HCT116 (cell line): ENCODE measurements around the gene ADARB1. TPM values are rescaled to one million over a fixed set of nuclear protein-coding genes. Genes with fewer than 3 reads are reported as not detected.

ENCODE experiments used
- ATAC-seq: fragments of 200-7000 bp; cut with Tn5 transposase; 2 replicates; pipeline ENCODE4 v1.9.1; 2020; ENCODE audit warnings: mild to moderate bottlenecking, moderate library complexity
- BruUV-seq: library from RNA; stranded (reverse); fragments of 400-500 nt; replicated peaks from 2 replicates; lab custom pipeline; 2021; lab: Mats Ljungman, UMichigan
- CTCF ChIA-PET: fragments of 300-600 bp; sonication (Branson Sonifier 250); formaldehyde crosslinking; loops from one replicate; lab custom pipeline; 2021; ENCODE audit warnings: antibody characterized with exemption; lab: Charles Lee
- POLR2A ChIA-PET: fragments of 300-600, 350-600 bp; sonication (Branson Sonifier 250); formaldehyde crosslinking; loops from one replicate; lab custom pipeline; 2021; ENCODE audit warnings: antibody characterized with exemption; lab: Charles Lee
- RAD21 ChIA-PET, 2 experiments: fragments of 300-600 bp; sonication (Branson Sonifier 250); formaldehyde crosslinking; loops; one replicate each; lab custom pipeline; 2023; ENCODE audit warnings: low total read pairs in 2 of 2; ENCODE audit not compliant: uncharacterized antibody in 2 of 2, unreplicated experiment in 2 of 2, low non-redundant PET in 1 of 2; lab: Charles Lee
- DNase-seq: peaks from one replicate; pipeline ENCODE4 v3.0.0-alpha.2; 2010; ENCODE audit warnings: low read depth, low spot score
- H2AFZ ChIP-seq: fragments of 200-600 bp; shearing (Covaris generic), sonication (generic); 2 replicates; pipeline ENCODE4 v1.6.1; 2017; ENCODE audit warnings: low read depth, mixed run types, mixed read lengths, antibody characterized with exemption, low read length; ENCODE audit not compliant: poor library complexity, severe bottlenecking
- H3K27ac ChIP-seq: 2 replicates; pipeline ENCODE4 v1.5.1; 2012; ENCODE audit warnings: low read depth, low read length
- H3K27me3 ChIP-seq: fragments of 200-600 bp; sonication (generic); 2 replicates; pipeline ENCODE4 v1.6.1; 2016; ENCODE audit warnings: mixed run types, low read length, mixed read lengths; ENCODE audit not compliant: insufficient read depth
- H3K36me3 ChIP-seq, 2 experiments: fragments of 200-500 bp in 1 of 2; fragments of 200-600 bp in 1 of 2; sonication (Bioruptor generic) in 1 of 2; sonication (generic) in 1 of 2; 2 replicates each; pipeline versions ENCODE4 v1.5.1 to v1.6.1; 2014 to 2016; ENCODE audit warnings: low read length in 2 of 2, inconsistent platforms in 1 of 2, mixed read lengths in 1 of 2, mixed run types in 1 of 2; ENCODE audit not compliant: insufficient read depth in 2 of 2, control insufficient read depth in 1 of 2
- H3K4me1 ChIP-seq, 2 experiments: fragments of 200-600 bp in 1 of 2; sonication (generic) in 1 of 2; 2 replicates each; pipeline versions ENCODE4 v1.5.1 to v1.6.1; 2012 to 2017; ENCODE audit warnings: low read length in 2 of 2, inconsistent platforms in 1 of 2, mild to moderate bottlenecking in 1 of 2, mixed read lengths in 1 of 2, mixed run types in 1 of 2, moderate library complexity in 1 of 2; ENCODE audit not compliant: insufficient read depth in 2 of 2, control insufficient read depth in 1 of 2
- H3K4me2 ChIP-seq: fragments of 200-600 bp; sonication (generic); 2 replicates; pipeline ENCODE4 v1.6.1; 2017; ENCODE audit warnings: mixed run types, low read length, mixed read lengths
- H3K4me3 ChIP-seq, 2 experiments: fragments of 200-600 bp in 1 of 2; sonication (generic) in 1 of 2; replicated peaks in 1 of 2; 2 replicates each; pipeline ENCODE4 v1.5.1; 2011 to 2016; ENCODE audit warnings: low read length in 2 of 2, control low read depth in 1 of 2, low read depth in 1 of 2, mild to moderate bottlenecking in 1 of 2, mixed read lengths in 1 of 2, mixed run types in 1 of 2
- H3K79me2 ChIP-seq: fragments of 200-600 bp; sonication (generic); 2 replicates; pipeline ENCODE4 v1.6.1; 2017; ENCODE audit warnings: mild to moderate bottlenecking, mixed run types, low read length, moderate library complexity, mixed read lengths; ENCODE audit not compliant: insufficient read depth
- H3K9ac ChIP-seq: fragments of 200-600 bp; sonication (generic); 2 replicates; pipeline ENCODE4 v1.6.1; 2016; ENCODE audit warnings: low read length, mixed read lengths
- H3K9me2 ChIP-seq: fragments of 200-600 bp; sonication (generic), shearing (Covaris generic); 2 replicates; pipeline ENCODE4 v1.6.1; 2017; ENCODE audit warnings: mixed run types, mild to moderate bottlenecking, moderate library complexity; ENCODE audit not compliant: insufficient read depth
- H3K9me3 ChIP-seq, 2 experiments: fragments of 200-500 bp in 1 of 2; fragments of 200-600 bp in 1 of 2; sonication (Bioruptor generic) in 1 of 2; sonication (generic) in 1 of 2; 2 replicates each; pipeline ENCODE4 v1.6.1; 2014 to 2017; ENCODE audit warnings: low read length in 2 of 2, mixed read lengths in 2 of 2, inconsistent platforms in 1 of 2, low read depth in 1 of 2, mild to moderate bottlenecking in 1 of 2, mixed run types in 1 of 2, moderate library complexity in 1 of 2; ENCODE audit not compliant: control insufficient read depth in 1 of 2, insufficient read depth in 1 of 2
- H4K20me1 ChIP-seq: fragments of 200-600 bp; sonication (generic), shearing (Covaris generic); 2 replicates; pipeline ENCODE4 v1.6.1; 2017; ENCODE audit warnings: mixed run types, mild to moderate bottlenecking, moderate library complexity; ENCODE audit not compliant: insufficient read depth
- ATF3 ChIP-seq: IDR thresholded peaks from 2 replicates; pipeline ENCODE4 v1.6.1; 2012
- CBX3 ChIP-seq: IDR thresholded peaks from 2 replicates; pipeline ENCODE4 v1.6.1; 2012; ENCODE audit warnings: low read depth
- CEBPB ChIP-seq: IDR thresholded peaks from 2 replicates; pipeline ENCODE4 v1.6.1; 2012; ENCODE audit warnings: low read depth
- EGR1 ChIP-seq: IDR thresholded peaks from 2 replicates; pipeline ENCODE4 v1.6.1; 2012; ENCODE audit warnings: low read depth
- FOSL1 ChIP-seq: IDR thresholded peaks from 2 replicates; pipeline ENCODE4 v1.6.1; 2012; ENCODE audit warnings: low read depth
- POLR2AphosphoS5 ChIP-seq: IDR thresholded peaks from 2 replicates; pipeline ENCODE4 v1.6.1; 2011; ENCODE audit warnings: mild to moderate bottlenecking, low read depth, low read length, moderate library complexity
- RAD21 ChIP-seq: IDR thresholded peaks from 2 replicates; pipeline ENCODE4 v1.6.1; 2012; ENCODE audit warnings: low read depth, mild to moderate bottlenecking
- REST ChIP-seq: IDR thresholded peaks from 2 replicates; pipeline ENCODE4 v1.6.1; 2012; ENCODE audit warnings: low read depth
- SIN3A ChIP-seq: IDR thresholded peaks from 2 replicates; pipeline ENCODE4 v1.6.1; 2012; ENCODE audit warnings: low read depth
- TCF7L2 ChIP-seq: IDR thresholded peaks from 2 replicates; pipeline ENCODE4 v1.7.0; 2011; ENCODE audit warnings: borderline replicate concordance, inconsistent platforms; ENCODE audit not compliant: insufficient read depth, insufficient read length; ENCODE audit errors: extremely low read depth
- YY1 ChIP-seq: IDR thresholded peaks from 2 replicates; pipeline ENCODE4 v1.6.1; 2011; ENCODE audit warnings: low read length, low read depth, moderate library complexity, mild to moderate bottlenecking; ENCODE audit not compliant: insufficient replicate concordance; ENCODE audit errors: extremely low read depth
- ZBTB33 ChIP-seq: IDR thresholded peaks from 2 replicates; pipeline ENCODE4 v1.6.1; 2011; ENCODE audit warnings: mild to moderate bottlenecking, low read length, moderate library complexity; ENCODE audit not compliant: insufficient replicate concordance; ENCODE audit errors: extremely low read depth
- ZFX ChIP-seq: fragments of 450-650 bp; IDR thresholded peaks from 2 replicates; pipeline ENCODE4 v1.6.1; 2017
- intact Hi-C: fragments of 100-400 bp; cut with micrococcal nuclease; formaldehyde crosslinking; loops from 2 replicates; pipeline ENCODE4 v1.10.0; 2022
- total RNA-seq: library from RNA; stranded (reverse); gene quantifications from one replicate; pipeline ENCODE4 v1.2.1, GENCODE V29; 2021; ENCODE audit not compliant: unreplicated experiment
- TF ChIP-seq, protein P1 (sequence below), 3 experiments: fragments of 200-600 bp in 1 of 3; sonication (generic) in 1 of 3; IDR thresholded peaks in 2 of 3; conservative IDR thresholded peaks in 1 of 3; 2 replicates each; pipeline ENCODE4 v1.5.1; 2012 to 2017; ENCODE audit warnings: low read depth in 2 of 3, low read length in 2 of 3, antibody characterized with exemption in 1 of 3, borderline replicate concordance in 1 of 3, control low read depth in 1 of 3, mild to moderate bottlenecking in 1 of 3, mixed read lengths in 1 of 3, mixed run types in 1 of 3, moderate library complexity in 1 of 3; ENCODE audit not compliant: insufficient read depth in 1 of 3
- TF ChIP-seq, protein P2 (sequence below): IDR thresholded peaks from 2 replicates; pipeline ENCODE4 v1.6.1; 2012

ADARB1 gene
- total RNA-seq, 1 experiment from 2014 or later = 13.5 TPM

DNA sequence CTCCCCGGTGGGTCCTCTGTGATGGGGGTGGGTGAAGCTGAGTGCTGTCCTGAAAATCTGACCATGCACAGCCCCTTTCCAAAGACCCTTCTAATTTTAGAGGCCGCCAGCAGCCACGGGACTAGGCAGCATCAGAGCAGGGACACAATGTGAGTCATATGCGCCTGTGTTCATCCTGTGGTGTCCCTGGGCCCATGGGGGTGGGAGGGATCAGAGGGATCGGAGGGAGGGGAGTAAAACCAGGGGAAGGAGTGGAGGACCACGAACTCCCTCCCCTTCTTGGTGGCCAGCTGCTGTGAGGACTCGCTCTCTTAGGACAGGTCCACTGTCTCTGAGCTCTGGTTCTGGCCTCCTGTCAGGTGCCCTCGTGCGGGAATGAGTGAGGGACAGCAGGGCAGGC is 61.5 kb downstream of the ADARB1 start (continued):
- TF ChIP-seq, protein P1, sequence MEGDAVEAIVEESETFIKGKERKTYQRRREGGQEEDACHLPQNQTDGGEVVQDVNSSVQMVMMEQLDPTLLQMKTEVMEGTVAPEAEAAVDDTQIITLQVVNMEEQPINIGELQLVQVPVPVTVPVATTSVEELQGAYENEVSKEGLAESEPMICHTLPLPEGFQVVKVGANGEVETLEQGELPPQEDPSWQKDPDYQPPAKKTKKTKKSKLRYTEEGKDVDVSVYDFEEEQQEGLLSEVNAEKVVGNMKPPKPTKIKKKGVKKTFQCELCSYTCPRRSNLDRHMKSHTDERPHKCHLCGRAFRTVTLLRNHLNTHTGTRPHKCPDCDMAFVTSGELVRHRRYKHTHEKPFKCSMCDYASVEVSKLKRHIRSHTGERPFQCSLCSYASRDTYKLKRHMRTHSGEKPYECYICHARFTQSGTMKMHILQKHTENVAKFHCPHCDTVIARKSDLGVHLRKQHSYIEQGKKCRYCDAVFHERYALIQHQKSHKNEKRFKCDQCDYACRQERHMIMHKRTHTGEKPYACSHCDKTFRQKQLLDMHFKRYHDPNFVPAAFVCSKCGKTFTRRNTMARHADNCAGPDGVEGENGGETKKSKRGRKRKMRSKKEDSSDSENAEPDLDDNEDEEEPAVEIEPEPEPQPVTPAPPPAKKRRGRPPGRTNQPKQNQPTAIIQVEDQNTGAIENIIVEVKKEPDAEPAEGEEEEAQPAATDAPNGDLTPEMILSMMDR (IDR thresholded peaks at IDR 0.05 in 2 of 3, conservative IDR thresholded peaks at IDR 0.05 in 1 of 3; ENCODE audit: borderline replicate concordance in 1 of 3, insufficient read depth in 1 of 3, low read depth in 2 of 3, low read length in 2 of 3) = no peak
- TF ChIP-seq TCF7L2 (no peak), YY1 (no peak), FOSL1 (no peak), EGR1 (no peak)

DNA sequence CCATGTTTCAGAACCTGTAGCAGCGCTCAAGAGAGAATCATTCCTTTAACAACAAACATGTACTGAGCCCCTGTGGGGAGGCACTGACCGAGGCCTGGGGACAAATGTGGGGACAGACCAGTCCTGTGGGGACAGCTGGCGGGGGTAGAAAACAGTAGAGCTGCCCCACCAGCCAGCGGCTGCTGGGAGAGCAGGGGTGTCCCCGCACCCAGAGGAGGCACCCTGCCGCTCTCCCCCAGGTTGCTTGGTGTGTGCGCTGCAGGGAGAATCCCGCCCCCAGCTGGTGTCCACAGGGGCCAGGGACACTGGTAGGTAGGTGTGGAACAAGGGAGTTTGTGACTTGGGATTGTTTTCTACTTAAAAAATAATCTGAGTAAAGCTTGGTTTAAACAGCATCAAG is 62.1 kb downstream of the ADARB1 start:
- Histone ChIP-seq H3K4me3 (no peak overlapping the region), H3K79me2 (no peaks in the 10 kb centered on the region), H2AFZ (no peak overlapping the region), H3K27ac (no peak overlapping the region), H3K4me1 (peaks cover 10 to 15% of the 10 kb centered on the region in 2 experiments; a peak in 3 of 4 replicates), H4K20me1 (no peaks in the 10 kb centered on the region), H3K9me2 (no peaks in the 10 kb centered on the region), H3K4me2 (no peak overlapping the region), H3K36me3 (no peaks in the 10 kb centered on the region), H3K9ac (no peak overlapping the region), H3K27me3 (no peaks in the 10 kb centered on the region), H3K9me3 (no peaks in the 10 kb centered on the region)
- intact Hi-C loops = loop anchor here (10.0 kb wide), 1 partner anchor 622 kb away; no protein-coding TSS in a partner anchor
- DNase-seq (no peak), ATAC-seq (no peak)
- RAD21 ChIA-PET = no interaction called here
- no TSS peak for BruUV-seq
- POLR2A ChIA-PET = interaction anchor here (1.0 kb wide), 1 partner anchor 154 kb away, joined by 5 read pairs; no protein-coding TSS in a partner anchor
- CTCF ChIA-PET = interaction anchor here (0.7 to 5.7 kb wide), 18 partner anchors 9 to 626 kb away, joined by 3 to 120 read pairs (median 6); partner anchors contain the start of genes POFUT2 and UBE2G2
- TF ChIP-seq SIN3A (no peak), ATF3 (no peak), EGR1 (no peak), FOSL1 (no peak), CBX3 (no peak), ZBTB33 (no peak), REST (no peak), TCF7L2 (no peak), ZFX (no peak), RAD21 (no peak), POLR2AphosphoS5 (no peak), CEBPB (no peak)
- TF ChIP-seq, protein P2, sequence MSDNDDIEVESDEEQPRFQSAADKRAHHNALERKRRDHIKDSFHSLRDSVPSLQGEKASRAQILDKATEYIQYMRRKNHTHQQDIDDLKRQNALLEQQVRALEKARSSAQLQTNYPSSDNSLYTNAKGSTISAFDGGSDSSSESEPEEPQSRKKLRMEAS = no peak
